B cell (primary cell): ENCODE measurements around the gene PTPRM. TPM values are rescaled to one million over a fixed set of nuclear protein-coding genes. Genes with fewer than 3 reads are reported as not detected.

Experiments used
- ATAC-seq: fragments of 200-7000 bp; cut with Tn5 transposase; one replicate; pipeline ENCODE4 v1.10.0; 2021; ENCODE audit warnings: low read depth, mild to moderate bottlenecking, moderate number of reproducible peaks, moderate library complexity
- CTCF ChIA-PET: fragments of 350-600 bp; sonication (Branson Sonifier 250); formaldehyde crosslinking; loops from one replicate; lab custom pipeline; 2021; ENCODE audit warnings: antibody characterized with exemption, inconsistent platforms; lab: Charles Lee
- POLR2A ChIA-PET: fragments of 350-600 bp; sonication (Branson Sonifier 250); formaldehyde crosslinking; loops from one replicate; lab custom pipeline; 2021; ENCODE audit warnings: antibody characterized with exemption; lab: Charles Lee
- DNase-seq: peaks from one replicate; pipeline ENCODE4 v3.0.0; 2013
- H2AFZ ChIP-seq: 2 replicates; pipeline ENCODE4 v1.6.1; 2012; ENCODE audit warnings: mild to moderate bottlenecking, low read depth, low read length; ENCODE audit not compliant: insufficient read depth, poor library complexity, severe bottlenecking
- H3K27ac ChIP-seq, 2 donors: 1 replicate in 1 of 2; 2 replicates in 1 of 2; pipeline ENCODE4 v1.5.1; 2012 to 2013; ENCODE audit warnings: low read length in 2 of 2, mild to moderate bottlenecking in 2 of 2, moderate library complexity in 1 of 2
- H3K27me3 ChIP-seq, 4 experiments: fragments of 200-600 bp in 1 of 4; sonication (generic) in 1 of 4; replicated peaks in 1 of 4; 1 replicate in 2 of 4; 2 replicates in 2 of 4; pipeline versions ENCODE4 v1.6.1 to v1.7.0; 2013 to 2016; ENCODE audit warnings: low read length in 3 of 4, mild to moderate bottlenecking in 2 of 4, mixed read lengths in 1 of 4, moderate library complexity in 1 of 4; ENCODE audit not compliant: insufficient read depth in 4 of 4, control insufficient read depth in 3 of 4; ENCODE audit errors: control extremely low read depth in 1 of 4
- H3K36me3 ChIP-seq, 2 experiments: replicated peaks in 1 of 2; 1 replicate in 1 of 2; 2 replicates in 1 of 2; pipeline versions ENCODE4 v1.6.1 to v1.7.1; 2013; ENCODE audit warnings: low read length in 1 of 2; ENCODE audit not compliant: insufficient read depth in 2 of 2, control insufficient read depth in 1 of 2; ENCODE audit errors: control extremely low read depth in 1 of 2, extremely low read depth in 1 of 2
- H3K4me1 ChIP-seq, 2 donors: fragments of 200-600 bp in 1 of 2; sonication (generic) in 1 of 2; 1 replicate in 1 of 2; 2 replicates in 1 of 2; pipeline versions ENCODE4 v1.5.1 to v1.6.1; 2013 to 2017; ENCODE audit warnings: low read length in 2 of 2; ENCODE audit not compliant: control insufficient read depth in 2 of 2, insufficient read depth in 2 of 2
- H3K4me2 ChIP-seq: replicated peaks from 2 replicates; pipeline ENCODE3; 2012; ENCODE audit warnings: mild to moderate bottlenecking, low read depth, low read length; ENCODE audit not compliant: poor library complexity, severe bottlenecking
- H3K4me3 ChIP-seq, 5 experiments: fragments of 200-600 bp in 1 of 5; sonication (generic) in 1 of 5; 1 replicate in 3 of 5; 2 replicates in 2 of 5; pipeline versions ENCODE4 v1.5.1 to v1.7.0; 2011 to 2016; ENCODE audit warnings: low read length in 4 of 5, mild to moderate bottlenecking in 4 of 5, low read depth in 2 of 5, control low read depth in 1 of 5, moderate library complexity in 1 of 5; ENCODE audit not compliant: insufficient read depth in 1 of 5; ENCODE audit errors: control extremely low read depth in 1 of 5, extremely low read depth in 1 of 5
- H3K79me2 ChIP-seq: fragments of 200-600 bp; sonication (generic); one replicate; pipeline ENCODE4 v1.6.0; 2016; ENCODE audit warnings: low read length; ENCODE audit not compliant: control insufficient read depth, insufficient read depth
- H3K9ac ChIP-seq: fragments of 200-600 bp; sonication (generic); 2 replicates; pipeline ENCODE4 v1.6.1; 2017; ENCODE audit warnings: mild to moderate bottlenecking, low read length, moderate library complexity
- H3K9me3 ChIP-seq, 3 donors: one replicate each; pipeline versions ENCODE4 v1.6.1 to v1.7.1; 2013; ENCODE audit warnings: low read length in 2 of 3; ENCODE audit not compliant: control insufficient read depth in 2 of 3, insufficient read depth in 1 of 3; ENCODE audit errors: control extremely low read depth in 1 of 3
- H4K20me1 ChIP-seq: 2 replicates; pipeline ENCODE4 v1.6.0; 2012; ENCODE audit warnings: mild to moderate bottlenecking, low read length; ENCODE audit not compliant: insufficient read depth, control insufficient read depth, poor library complexity, severe bottlenecking
- H3K27ac Mint-ChIP-seq: one replicate; pipeline ENCODE4 v1.8.0; 2021; ENCODE audit warnings: mixed read lengths
- H3K27me3 Mint-ChIP-seq: one replicate; pipeline ENCODE4 v1.8.0; 2021; ENCODE audit warnings: mixed read lengths
- H3K4me1 Mint-ChIP-seq: one replicate; pipeline ENCODE4 v1.8.0; 2021; ENCODE audit warnings: mixed read lengths
- H3K4me3 Mint-ChIP-seq: one replicate; pipeline ENCODE4 v1.8.0; 2021; ENCODE audit warnings: mixed read lengths
- H3K9me3 Mint-ChIP-seq: one replicate; pipeline ENCODE4 v1.8.0; 2022; ENCODE audit warnings: mixed read lengths; ENCODE audit not compliant: insufficient read depth
- EZH2 ChIP-seq: IDR thresholded peaks from 2 replicates; pipeline ENCODE4 v1.6.1; 2012; ENCODE audit warnings: borderline replicate concordance, low read depth, mild to moderate bottlenecking, moderate library complexity, low read length; ENCODE audit not compliant: insufficient read depth, poor library complexity, severe bottlenecking
- WGBS: methylation state at CpG from one replicate; pipeline ENCODE4 v1.1.5; 2013; ENCODE audit warnings: missing lambda C conversion rate; ENCODE audit not compliant: insufficient coverage; 5-methylcytosine and 5-hydroxymethylcytosine counted together
- intact Hi-C: fragments of 100-400 bp; cut with micrococcal nuclease; formaldehyde crosslinking; loops from one replicate; pipeline ENCODE4 v1.10.0; 2022
- polyA plus RNA-seq: library from polyadenylated mRNA; depleted of rRNA; stranded (reverse); fragments of >200 nt; gene quantifications from 2 replicates; pipeline ENCODE4 v1.2.3, GENCODE V29; 2012
- total RNA-seq, 2 donors: library from RNA; stranded (reverse); fragments of 120-200 nt in 1 of 2; gene quantifications; 1 replicate in 1 of 2; 2 replicates in 1 of 2; pipeline versions ENCODE4 v1.2.3 to v1.2.4, GENCODE V29; 2013 to 2022
- TF ChIP-seq, protein P1 (sequence below): fragments of 200-600 bp; IDR thresholded peaks from one replicate; pipeline ENCODE4 v1.8.0; 2022; ENCODE audit warnings: antibody characterized with exemption, mild to moderate bottlenecking

The PTPRM gene
- total and polyA plus RNA-seq, 2 donors (not counting 1 experiment from before 2014, with no cell fraction given): 0.20 to 0.89 TPM

GRCh38 chr18:7722955-7723354 lies 155.8 kb downstream of the PTPRM start:
- H3K27me3 ChIP-seq: no peaks in the 10 kb centered on the region
- H3K4me2 ChIP-seq: no peak overlapping the region
- no peaks in the 10 kb centered on the region for H3K9me3 ChIP-seq
- no peaks in the 10 kb centered on the region for H3K27me3 Mint-ChIP-seq
- no peaks in the 10 kb centered on the region for H3K4me1 Mint-ChIP-seq
- H3K36me3 ChIP-seq: no peaks in the 10 kb centered on the region
- no peak overlapping the region for H3K4me3 Mint-ChIP-seq
- 96% methylated on average over 2 of the region's 3 CpGs for WGBS
- H3K4me3 ChIP-seq: no peak overlapping the region
- DNase-seq: no peak
- no peak overlapping the region for H3K9ac ChIP-seq
- intact Hi-C loops: no loop called here
- ChIA-PET POLR2A (no interaction called here), CTCF (no interaction called here)
- H3K9me3 Mint-ChIP-seq: peaks cover 9% of the 10 kb centered on the region
- no peak overlapping the region for H2AFZ ChIP-seq
- no peak overlapping the region for H3K27ac Mint-ChIP-seq
- no peaks in the 10 kb centered on the region for H4K20me1 ChIP-seq
- ATAC-seq: no peak
- no peaks in the 10 kb centered on the region for H3K4me1 ChIP-seq
- TF ChIP-seq, protein P1, sequence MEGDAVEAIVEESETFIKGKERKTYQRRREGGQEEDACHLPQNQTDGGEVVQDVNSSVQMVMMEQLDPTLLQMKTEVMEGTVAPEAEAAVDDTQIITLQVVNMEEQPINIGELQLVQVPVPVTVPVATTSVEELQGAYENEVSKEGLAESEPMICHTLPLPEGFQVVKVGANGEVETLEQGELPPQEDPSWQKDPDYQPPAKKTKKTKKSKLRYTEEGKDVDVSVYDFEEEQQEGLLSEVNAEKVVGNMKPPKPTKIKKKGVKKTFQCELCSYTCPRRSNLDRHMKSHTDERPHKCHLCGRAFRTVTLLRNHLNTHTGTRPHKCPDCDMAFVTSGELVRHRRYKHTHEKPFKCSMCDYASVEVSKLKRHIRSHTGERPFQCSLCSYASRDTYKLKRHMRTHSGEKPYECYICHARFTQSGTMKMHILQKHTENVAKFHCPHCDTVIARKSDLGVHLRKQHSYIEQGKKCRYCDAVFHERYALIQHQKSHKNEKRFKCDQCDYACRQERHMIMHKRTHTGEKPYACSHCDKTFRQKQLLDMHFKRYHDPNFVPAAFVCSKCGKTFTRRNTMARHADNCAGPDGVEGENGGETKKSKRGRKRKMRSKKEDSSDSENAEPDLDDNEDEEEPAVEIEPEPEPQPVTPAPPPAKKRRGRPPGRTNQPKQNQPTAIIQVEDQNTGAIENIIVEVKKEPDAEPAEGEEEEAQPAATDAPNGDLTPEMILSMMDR: no peak
- no peak for TF ChIP-seq EZH2
- H3K79me2 ChIP-seq: no peaks in the 10 kb centered on the region
- H3K27ac ChIP-seq: no peak overlapping the region

GRCh38 chr18:7723558-7723957 lies 156.4 kb downstream of the PTPRM start:
- no peaks in the 10 kb centered on the region for H3K4me1 ChIP-seq
- no peak for TF ChIP-seq EZH2
- TF ChIP-seq, protein P1: no peak
- H3K9me3 ChIP-seq: no peaks in the 10 kb centered on the region
- no peak overlapping the region for H3K4me2 ChIP-seq
- Mint-ChIP-seq H3K27me3 (no peaks in the 10 kb centered on the region), H3K9me3 (peaks cover 9% of the 10 kb centered on the region), H3K27ac (no peak overlapping the region), H3K4me1 (no peaks in the 10 kb centered on the region), H3K4me3 (no peak overlapping the region)
- DNase-seq: no peak
- H3K79me2 ChIP-seq: no peaks in the 10 kb centered on the region
- H4K20me1 ChIP-seq: no peaks in the 10 kb centered on the region
- H3K27ac ChIP-seq: no peak overlapping the region
- WGBS: 90% methylated on average over 7 of the region's 8 CpGs
- ATAC-seq: no peak
- H3K27me3 ChIP-seq: no peaks in the 10 kb centered on the region
- H3K9ac ChIP-seq: no peak overlapping the region
- ChIA-PET POLR2A (no interaction called here), CTCF (no interaction called here)
- no peak overlapping the region for H2AFZ ChIP-seq
- no peaks in the 10 kb centered on the region for H3K36me3 ChIP-seq
- intact Hi-C loops: no loop called here
- no peak overlapping the region for H3K4me3 ChIP-seq
